IMR-90 (cell line): ENCODE measurements around the gene TBC1D3B. TPM values are rescaled to one million over a fixed set of nuclear protein-coding genes. Genes with fewer than 3 reads are reported as not detected.
"Not testable (repeated sequence)": the region's sequence is repeated elsewhere in the genome, so short reads cannot be mapped to it uniquely, and the experiment has no call there.

Source experiments
- ATAC-seq: fragments of 200-7000 bp; cut with Tn5 transposase; 2 replicates; pipeline ENCODE4 v1.9.1; 2020; ENCODE audit warnings: low read depth, mild to moderate bottlenecking, moderate library complexity
- BruUV-seq: library from RNA; stranded (reverse); fragments of 400-500 nt; replicated peaks from 2 replicates; lab custom pipeline; 2021; lab: Mats Ljungman, UMichigan
- CTCF ChIA-PET: fragments of 300-600 bp; formaldehyde crosslinking; extraction: SDS; loops from one replicate; lab custom pipeline; 2021; ENCODE audit warnings: antibody characterized with exemption; lab: Yijun Ruan, JAX
- POLR2A ChIA-PET: fragments of 300-600 bp; sonication (Branson Sonifier 250); formaldehyde crosslinking; loops from one replicate; lab custom pipeline; 2022; ENCODE audit warnings: antibody characterized with exemption; ENCODE audit not compliant: unreplicated experiment; lab: Charles Lee
- DNase-seq: peaks from one replicate; pipeline ENCODE4 v3.0.0; 2013
- H2AFZ ChIP-seq: replicated peaks from 2 replicates; pipeline ENCODE3; 2013; ENCODE audit warnings: low read length, mild to moderate bottlenecking; ENCODE audit not compliant: poor library complexity
- H2AK5ac ChIP-seq: 2 replicates; pipeline ENCODE4 v1.6.1; 2013; ENCODE audit warnings: low read depth, low read length, inconsistent platforms
- H2AK9ac ChIP-seq: replicated peaks from 2 replicates; pipeline ENCODE3; 2013; ENCODE audit warnings: mild to moderate bottlenecking, low read depth, low read length, moderate library complexity; ENCODE audit not compliant: poor library complexity
- H2BK120ac ChIP-seq: 2 replicates; pipeline ENCODE4 v1.6.1; 2013; ENCODE audit warnings: low read depth, low read length, inconsistent platforms
- H2BK15ac ChIP-seq: 3 replicates; pipeline ENCODE4 v1.6.1; 2013; ENCODE audit warnings: low read depth, low read length, inconsistent platforms
- H2BK20ac ChIP-seq: 2 replicates; pipeline ENCODE4 v1.6.1; 2013; ENCODE audit warnings: low read depth, mild to moderate bottlenecking, inconsistent platforms, low read length, moderate library complexity
- H2BK5ac ChIP-seq: 2 replicates; pipeline ENCODE4 v1.6.1; 2013; ENCODE audit warnings: mild to moderate bottlenecking, low read depth, low read length, inconsistent platforms; ENCODE audit not compliant: poor library complexity, severe bottlenecking
- H3K14ac ChIP-seq: replicated peaks from 2 replicates; pipeline ENCODE4 v1.6.1; 2013; ENCODE audit warnings: low read depth, low read length, inconsistent platforms
- H3K18ac ChIP-seq: 2 replicates; pipeline ENCODE4 v1.6.1; 2013; ENCODE audit warnings: low read depth, low read length, control low read depth
- H3K23ac ChIP-seq: 2 replicates; pipeline ENCODE4 v1.6.1; 2013; ENCODE audit warnings: low read depth, low read length, inconsistent platforms
- H3K27ac ChIP-seq: 2 replicates; pipeline ENCODE4 v1.5.1; 2013; ENCODE audit warnings: mild to moderate bottlenecking, control low read depth, low read length; ENCODE audit not compliant: insufficient read depth
- H3K27me3 ChIP-seq: 2 replicates; pipeline ENCODE4 v1.6.1; 2013; ENCODE audit warnings: low read length; ENCODE audit not compliant: control insufficient read depth, insufficient read depth
- H3K36me3 ChIP-seq: 2 replicates; pipeline ENCODE4 v1.6.1; 2013; ENCODE audit warnings: low read length, mixed read lengths; ENCODE audit not compliant: control insufficient read depth, insufficient read depth
- H3K4ac ChIP-seq: 2 replicates; pipeline ENCODE4 v1.6.1; 2013; ENCODE audit warnings: low read depth, low read length, inconsistent platforms
- H3K4me1 ChIP-seq: 2 replicates; pipeline ENCODE4 v1.6.1; 2013; ENCODE audit warnings: low read length, mixed read lengths; ENCODE audit not compliant: control insufficient read depth, insufficient read depth
- H3K4me2 ChIP-seq: 2 replicates; pipeline ENCODE4 v1.6.1; 2013; ENCODE audit warnings: low read depth, mild to moderate bottlenecking, control low read depth, low read length, moderate library complexity
- H3K4me3 ChIP-seq: 2 replicates; pipeline ENCODE4 v1.5.1; 2013; ENCODE audit warnings: low read depth, mild to moderate bottlenecking, control low read depth, low read length, moderate library complexity; ENCODE audit not compliant: insufficient read depth
- H3K56ac ChIP-seq: 2 replicates; pipeline ENCODE4 v1.6.1; 2013; ENCODE audit warnings: low read length, inconsistent platforms; ENCODE audit not compliant: insufficient read depth; ENCODE audit errors: extremely low read depth
- H3K79me1 ChIP-seq, 2 experiments: 2 replicates each; pipeline ENCODE4 v1.6.1; 2013; ENCODE audit warnings: low read length in 2 of 2, inconsistent platforms in 1 of 2, low read depth in 1 of 2
- H3K9ac ChIP-seq: 2 replicates; pipeline ENCODE4 v1.6.1; 2013; ENCODE audit warnings: low read depth, low read length, control low read depth
- H3K9me1 ChIP-seq: 2 replicates; pipeline ENCODE4 v1.6.1; 2013; ENCODE audit warnings: low read length, inconsistent platforms; ENCODE audit not compliant: insufficient read depth
- H3K9me3 ChIP-seq: 2 replicates; pipeline ENCODE4 v1.6.1; 2013; ENCODE audit warnings: low read length; ENCODE audit not compliant: control insufficient read depth, insufficient read depth
- H4K20me1 ChIP-seq: 2 replicates; pipeline ENCODE4 v1.6.1; 2013; ENCODE audit warnings: low read length, inconsistent platforms; ENCODE audit not compliant: insufficient read depth
- H4K5ac ChIP-seq: 2 replicates; pipeline ENCODE4 v1.6.1; 2013; ENCODE audit warnings: mild to moderate bottlenecking, low read depth, low read length, control low read depth
- H4K8ac ChIP-seq, 2 experiments: 2 replicates each; pipeline ENCODE4 v1.6.1; 2013; ENCODE audit warnings: low read depth in 2 of 2, low read length in 2 of 2, control low read depth in 1 of 2, inconsistent platforms in 1 of 2
- H4K91ac ChIP-seq: 2 replicates; pipeline ENCODE4 v1.6.1; 2013; ENCODE audit warnings: low read depth, low read length, inconsistent platforms; ENCODE audit not compliant: insufficient read depth
- MAFK ChIP-seq: IDR thresholded peaks from 2 replicates; pipeline ENCODE4 v1.6.1; 2012; ENCODE audit warnings: low read depth, low read length, improper control_type of control experiment
- WGBS, 2 experiments: methylation state at CpG; one replicate each; pipeline versions ENCODE4 v1.1.5 to v1.1.7; 2013; ENCODE audit warnings: missing lambda C conversion rate in 2 of 2; ENCODE audit not compliant: insufficient read length in 1 of 2; ENCODE audit errors: extremely low coverage in 2 of 2; 5-methylcytosine and 5-hydroxymethylcytosine counted together
- dilution Hi-C: fragments of 300-500 bp; cut with HindIII; formaldehyde crosslinking; loops from one replicate; pipeline ENCODE4 v1.14.3; 2018; ENCODE audit warnings: low sequenced_read_pairs; ENCODE audit not compliant: unreplicated experiment
- in situ Hi-C: fragments of 300-500 bp; cut with MboI; formaldehyde crosslinking; loops from 3 replicates; pipeline ENCODE4 v1.14.3; 2019; ENCODE audit warnings: low sequenced_read_pairs, inconsistent platforms, mixed read lengths
- intact Hi-C: fragments of 100-400 bp; cut with micrococcal nuclease; formaldehyde crosslinking; loops from 2 replicates; pipeline ENCODE4 v1.10.0; 2022
- polyA plus RNA-seq, 3 experiments: library from polyadenylated mRNA; depleted of rRNA; stranded (reverse); fragments of >200 nt; gene quantifications; 2 replicates each; pipeline ENCODE4 v1.2.3, GENCODE V29; 2012; ENCODE audit warnings: low replicate concordance in 1 of 3
- total RNA-seq: library from RNA; depleted of rRNA; stranded (reverse); fragments of >200 nt; gene quantifications from 2 replicates; pipeline ENCODE4 v1.2.3, GENCODE V29; 2012

TBC1D3B gene
- total and polyA plus RNA-seq, 2 of the 4 experiments (the other 2 are of a cell fraction) = 0.94 TPM; not detected in 1

- H2AFZ ChIP-seq, H4K20me1 ChIP-seq, H3K79me1 ChIP-seq, H3K36me3 ChIP-seq, H4K8ac ChIP-seq, H2BK15ac ChIP-seq, H2BK20ac ChIP-seq, BruUV-seq, H2AK9ac ChIP-seq, H3K9ac ChIP-seq, dilution Hi-C loops, DNase-seq, H2BK120ac ChIP-seq, H3K4me1 ChIP-seq, H3K4me2 ChIP-seq, H3K4me3 ChIP-seq, H3K56ac ChIP-seq, H3K14ac ChIP-seq, H3K9me3 ChIP-seq, CTCF ChIA-PET, H3K23ac ChIP-seq, H3K9me1 ChIP-seq, H3K18ac ChIP-seq, ATAC-seq, intact Hi-C loops, H4K5ac ChIP-seq, H2BK5ac ChIP-seq, POLR2A ChIA-PET, H3K27ac ChIP-seq, in situ Hi-C loops, H3K4ac ChIP-seq, H4K91ac ChIP-seq, H3K27me3 ChIP-seq, H2AK5ac ChIP-seq: not testable (repeated sequence)
- TF ChIP-seq MAFK = peak; percentile 76
- 20% methylated on average over 1 of the region's 5 CpGs; no CpG with 5 or more reads in 1 of the 2 experiments for WGBS, 2 experiments
Measured at GRCh38 chr17:36189993-36190392, 13.6 kb upstream of the TBC1D3B start.
